ENCODE results near the gene ARHGEF39. TPM values are rescaled to one million over a fixed set of nuclear protein-coding genes. Genes with fewer than 3 reads are reported as not detected.
A peak's percentile ranks its signal among the peaks of the same experiment; 100 is the strongest.
"Not testable (repeated sequence)": the region's sequence is repeated elsewhere in the genome, so short reads cannot be mapped to it uniquely, and the experiment has no call there.

Gene ARHGEF39
- total RNA-seq, 1 donor from 2014 or later, result 5.5 TPM

DNA sequence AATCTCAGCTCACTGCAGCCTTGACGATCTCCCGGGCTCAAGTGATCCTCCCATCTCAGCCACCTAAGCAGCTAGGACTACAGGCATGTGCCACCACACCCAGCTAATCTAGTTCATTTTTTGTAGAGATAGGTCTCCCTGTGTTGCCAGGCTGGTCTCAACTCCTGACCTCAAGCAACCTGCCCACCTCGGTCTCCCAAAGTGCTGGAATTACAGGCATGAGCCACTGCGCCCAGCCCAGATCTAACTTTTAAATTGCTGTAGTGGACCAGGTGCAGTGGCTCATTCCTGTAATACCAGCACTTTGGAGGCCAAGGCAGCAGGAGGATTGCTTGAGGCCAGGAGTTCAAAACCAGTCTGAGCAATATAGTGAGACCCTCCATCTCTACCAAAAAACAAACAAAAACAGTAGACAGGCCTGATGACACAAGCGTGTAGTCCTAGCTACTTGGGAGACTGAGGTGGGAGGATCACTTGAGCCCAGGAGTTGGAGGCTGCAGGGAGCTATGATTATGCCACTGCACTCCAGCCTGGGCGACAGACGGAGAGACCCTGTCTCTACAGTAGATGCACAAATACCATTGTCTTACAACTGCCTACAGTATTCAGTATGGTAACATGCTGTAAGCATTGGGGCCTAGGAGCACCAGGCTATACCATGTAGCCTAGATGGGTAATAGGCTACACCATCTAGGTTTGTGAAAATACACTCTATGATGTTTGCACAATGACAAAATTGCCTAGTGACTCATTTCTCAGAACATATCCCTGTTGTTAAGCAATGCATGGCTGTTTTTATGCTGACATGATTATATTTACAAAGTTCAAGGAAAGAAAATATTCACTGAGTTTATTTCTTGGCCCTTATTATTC is 12.8 kb downstream of the ARHGEF39 start:
- DNase-seq (ENCODE audit: low spot score), result no peak

DNA sequence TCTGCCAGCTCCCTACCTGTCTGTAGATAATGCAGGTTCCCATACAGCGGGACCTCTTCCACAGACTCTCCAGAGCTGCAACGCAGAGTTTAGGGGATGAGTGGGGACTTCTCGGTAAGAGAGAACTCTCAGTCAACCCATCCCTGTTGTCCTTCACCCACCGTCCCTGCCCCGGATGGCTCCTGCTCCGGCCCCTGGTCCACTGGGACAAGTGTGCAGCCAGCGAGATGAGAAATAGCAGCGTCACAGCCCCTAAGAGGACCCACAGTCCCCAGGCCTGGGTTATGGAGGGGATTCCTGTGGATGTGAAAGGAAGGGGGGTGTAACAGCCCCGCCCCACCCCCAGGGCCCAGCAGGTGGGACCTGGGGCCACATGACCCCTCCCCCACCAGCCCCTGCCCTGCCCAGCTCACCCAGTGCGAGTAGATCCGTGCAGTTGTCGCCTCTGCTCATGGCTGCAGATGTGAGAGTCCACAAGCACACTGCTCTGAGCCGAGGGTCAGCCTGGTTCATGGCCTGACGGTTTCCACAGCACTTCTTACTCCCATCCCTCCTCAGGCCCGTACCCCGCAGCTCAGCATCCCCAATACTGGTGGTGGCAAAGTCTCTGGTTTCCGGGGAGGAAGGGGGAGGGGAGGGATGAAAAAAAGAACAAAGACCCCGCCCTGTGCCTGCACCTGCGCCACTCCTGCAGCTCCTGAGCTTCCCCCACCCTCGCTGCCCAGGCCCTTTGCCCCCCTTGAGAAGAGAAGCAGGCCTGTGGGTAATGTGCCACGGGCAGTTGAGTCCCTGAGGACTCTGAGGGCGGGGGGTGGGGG is 14.4 kb downstream of the ARHGEF39 start, which contains the start of gene SIT1:
Gene SIT1 (minus strand): TSS at position 591 of the 818 bp plus-strand sequence. CDS start 78 bp downstream, at position 513.
- DNase-seq (ENCODE audit: low spot score), result no peak

DNA sequence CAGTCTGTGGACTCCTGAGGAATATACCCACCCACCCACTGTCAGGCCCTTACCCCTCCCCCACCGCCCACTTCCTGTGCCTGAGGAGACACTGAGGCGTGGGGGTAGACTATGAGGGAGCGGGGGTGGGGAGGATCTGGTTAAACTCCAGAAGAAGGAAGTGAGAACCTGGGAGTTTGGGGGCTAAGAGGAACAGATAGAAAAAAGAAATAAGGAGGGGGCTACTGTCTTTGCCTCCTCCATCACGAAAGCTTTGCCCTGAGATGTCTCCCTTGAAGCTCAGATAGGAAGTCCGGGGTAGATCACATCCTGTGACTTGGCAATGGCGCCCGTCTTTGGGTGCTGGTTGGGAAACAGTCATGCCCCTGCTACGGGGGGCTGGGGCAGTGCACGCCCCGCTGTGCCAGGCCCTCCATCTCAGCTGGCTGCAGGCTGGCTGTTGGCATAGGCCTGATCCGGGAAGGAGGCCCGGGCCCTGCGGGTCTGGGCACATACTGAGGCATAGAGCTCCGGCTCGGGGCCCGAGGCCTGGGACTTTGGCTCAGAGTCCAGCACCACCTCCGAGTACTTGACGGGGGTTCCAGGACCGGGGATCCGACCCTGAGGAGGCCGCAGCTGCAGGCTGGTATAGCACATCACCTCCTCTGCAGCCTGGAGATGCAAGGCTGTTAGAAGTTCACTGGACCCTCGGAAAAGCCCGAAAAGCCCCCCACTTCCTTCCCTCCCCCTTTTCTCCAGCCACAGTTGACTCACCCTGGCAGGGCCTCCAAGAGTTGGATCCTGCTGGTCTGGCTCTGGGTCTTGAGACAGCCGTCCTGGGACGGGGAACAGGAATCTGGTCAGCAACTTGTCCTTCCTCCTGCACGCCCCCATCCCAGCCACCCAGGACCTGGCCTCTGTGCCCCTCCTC is 15.3 kb downstream of the ARHGEF39 start:
- DNase-seq (ENCODE audit: low spot score), result no peak

DNA sequence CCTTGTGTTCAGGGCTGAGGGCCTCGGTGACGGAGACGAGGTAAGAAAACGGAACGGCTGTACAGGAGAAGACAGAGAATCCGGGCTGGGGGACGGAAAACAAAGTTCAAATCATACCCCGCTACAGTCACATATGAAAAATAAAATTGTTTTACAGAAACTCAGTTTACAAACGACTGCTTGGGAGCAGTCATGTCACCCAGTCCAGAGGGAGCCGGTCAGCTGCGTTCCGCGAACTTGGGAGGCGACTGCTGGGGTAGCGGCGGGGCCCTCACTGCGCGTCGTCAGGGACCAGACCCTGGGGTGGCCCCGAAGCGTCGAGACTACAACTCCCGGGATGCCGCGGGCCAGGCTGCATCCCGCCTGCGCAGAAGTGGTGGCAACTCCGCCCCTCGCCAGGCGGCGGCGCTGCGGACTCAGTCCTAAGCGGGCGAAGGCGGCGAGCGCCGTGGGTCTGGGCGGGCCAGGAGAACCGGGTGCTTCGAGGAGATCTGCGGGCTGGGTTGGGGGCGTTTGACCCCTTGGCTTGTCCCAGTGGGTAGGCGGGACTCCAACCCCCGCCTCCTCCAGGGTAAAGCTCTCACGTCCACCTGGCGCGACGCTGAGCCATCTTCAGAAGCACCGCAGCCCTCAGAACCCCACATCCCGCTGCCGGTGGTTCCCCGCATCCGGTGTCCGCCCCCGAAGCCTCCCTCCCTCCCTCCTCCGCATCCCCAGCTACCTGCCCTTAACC is 18.3 kb downstream of the ARHGEF39 start:
- DNase-seq (ENCODE audit: low spot score), result peak; percentile 96

DNA sequence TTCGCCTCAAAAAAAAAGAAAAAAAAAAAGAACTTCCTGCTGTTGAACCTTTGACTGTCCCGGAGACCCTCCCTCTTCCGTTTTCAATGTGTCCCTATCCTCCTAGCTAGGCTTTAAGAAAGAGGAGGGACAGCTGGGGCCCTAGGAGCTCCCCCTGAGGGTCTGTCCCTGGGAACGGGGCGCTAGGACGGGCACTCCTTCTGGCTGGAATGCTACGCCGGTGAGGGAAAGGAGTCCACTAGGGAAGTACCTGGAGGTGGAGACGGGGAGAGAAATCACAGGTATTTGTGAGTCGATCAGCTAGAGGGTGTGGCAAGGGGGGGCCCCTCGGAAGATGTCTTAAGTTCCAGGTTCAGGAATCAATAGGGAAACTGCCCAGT is 18.9 kb downstream of the ARHGEF39 start:
- no peak for DNase-seq (ENCODE audit: low spot score)

DNA sequence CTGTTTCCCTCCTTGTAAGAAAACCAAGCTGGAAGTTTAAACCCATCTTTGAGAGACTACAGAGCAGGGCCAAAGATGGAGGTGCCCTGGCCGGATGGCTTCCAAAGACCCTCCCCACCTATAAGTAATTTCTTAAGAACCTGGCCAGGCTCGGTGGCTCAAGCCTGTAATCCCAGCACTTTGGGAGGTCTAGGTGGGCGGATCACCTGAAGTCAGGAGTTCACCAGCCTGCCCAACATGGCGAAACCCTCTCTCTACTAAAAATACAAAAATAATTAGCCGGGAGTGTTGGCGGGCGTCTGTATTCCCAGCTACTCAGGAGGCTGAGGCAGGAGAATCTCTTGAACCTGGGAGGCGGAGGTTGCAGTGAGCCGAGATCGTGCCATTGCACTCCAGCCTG is 19.3 kb downstream of the ARHGEF39 start:
- not testable (repeated sequence) for DNase-seq (ENCODE audit: low spot score)

DNA sequence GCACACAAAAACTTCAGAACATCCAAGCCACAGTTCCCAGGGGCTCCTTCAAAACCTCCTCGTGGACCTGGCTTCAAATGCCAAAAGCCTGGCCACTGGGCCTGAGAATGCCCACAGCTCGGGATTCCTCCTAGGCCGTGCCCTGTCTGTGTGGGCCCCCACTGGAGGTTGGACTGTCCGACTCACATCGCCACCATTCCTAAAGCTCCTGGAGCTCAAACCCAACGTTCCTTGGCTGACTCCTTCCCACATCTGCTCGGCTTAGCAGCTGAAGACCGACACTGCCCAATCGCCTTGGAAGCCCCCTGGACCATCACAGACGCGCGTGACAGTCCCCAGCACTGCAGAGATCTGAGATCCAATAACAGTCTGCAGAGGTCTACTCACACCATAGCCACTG is 21.9 kb downstream of the ARHGEF39 start:
- DNase-seq (ENCODE audit: low spot score), result no peak

DNA sequence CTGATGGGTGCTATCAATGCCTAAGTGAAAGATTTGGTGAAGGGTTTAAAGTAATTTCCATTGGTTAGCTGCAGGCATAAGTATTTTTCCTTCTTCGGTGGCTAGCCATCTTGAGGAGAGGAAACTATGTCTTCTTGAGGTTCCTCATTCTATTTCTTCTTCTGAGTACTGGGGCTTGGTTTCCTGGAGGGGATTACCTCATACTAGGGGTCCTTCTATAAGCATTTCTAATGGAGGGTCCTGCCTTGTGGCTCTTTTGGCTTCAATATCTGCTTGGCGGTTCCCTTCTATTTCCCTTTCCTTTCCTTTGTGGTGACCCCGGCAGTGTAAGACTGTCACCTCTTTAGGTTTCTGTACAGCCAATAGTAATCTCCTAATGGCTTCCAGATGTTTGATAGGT is 23.5 kb downstream of the ARHGEF39 start:
- not testable (repeated sequence) for DNase-seq (ENCODE audit: low spot score)

DNA sequence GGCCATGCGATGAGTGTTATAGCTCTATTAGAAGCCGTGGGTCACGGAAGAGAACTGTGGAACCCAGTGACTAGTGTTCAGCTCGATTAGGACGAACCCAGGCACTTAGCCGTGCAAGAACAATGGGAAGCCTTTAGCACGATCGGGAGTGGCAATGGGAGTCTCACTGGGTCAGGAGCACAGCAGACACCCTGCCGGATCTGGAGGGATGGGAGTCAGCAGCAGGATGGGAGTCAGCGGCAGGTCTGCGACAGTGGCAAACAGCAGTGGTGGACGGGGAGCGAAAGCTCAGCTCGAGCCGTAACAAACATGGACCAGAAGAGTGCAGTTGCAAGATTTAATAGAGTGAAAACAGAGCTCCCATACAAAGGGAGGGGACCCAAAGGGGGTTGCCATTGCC is 24.6 kb downstream of the ARHGEF39 start:
- DNase-seq (ENCODE audit: low spot score), result not testable (repeated sequence)

DNA sequence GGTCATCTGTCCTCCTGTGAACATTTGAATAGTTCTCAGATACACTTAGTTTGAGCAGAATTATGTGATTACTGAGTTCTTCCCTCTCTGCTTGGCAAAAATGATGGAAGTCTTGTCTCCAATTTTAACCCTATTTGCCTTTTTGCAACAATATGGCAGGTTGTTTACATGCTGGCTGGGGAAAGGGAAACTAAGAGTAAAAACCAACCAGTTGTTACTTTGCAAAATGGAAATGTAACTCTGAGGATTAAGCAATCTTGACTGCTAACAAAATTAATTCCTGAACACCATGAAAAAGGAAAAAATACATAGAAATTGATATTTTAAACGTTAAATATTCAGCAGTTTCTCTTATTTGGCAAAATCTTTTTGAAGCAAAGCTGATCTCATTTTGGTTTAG is 25.4 kb downstream of the ARHGEF39 start:
- no peak for DNase-seq (ENCODE audit: low spot score)

DNA sequence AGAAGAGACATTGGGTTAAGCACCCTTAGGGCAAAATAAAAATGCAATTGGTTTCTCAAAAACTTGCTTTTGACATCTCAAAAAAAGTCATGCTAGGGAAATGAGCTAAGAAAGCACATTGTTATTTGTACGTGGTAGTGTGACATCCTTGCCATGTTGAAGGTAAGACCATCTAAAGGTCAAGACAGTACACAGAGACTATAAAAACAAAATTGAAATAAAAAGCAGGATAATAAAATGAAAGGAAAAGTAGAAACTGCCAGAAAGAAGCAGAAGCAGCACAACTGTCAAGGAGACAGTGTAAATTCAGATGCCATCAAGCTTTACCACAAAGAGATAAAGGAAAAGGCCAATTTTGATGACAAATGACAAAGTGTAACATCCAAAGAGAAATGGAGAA is 25.8 kb downstream of the ARHGEF39 start:
- not testable (repeated sequence) for DNase-seq (ENCODE audit: low spot score)

DNA sequence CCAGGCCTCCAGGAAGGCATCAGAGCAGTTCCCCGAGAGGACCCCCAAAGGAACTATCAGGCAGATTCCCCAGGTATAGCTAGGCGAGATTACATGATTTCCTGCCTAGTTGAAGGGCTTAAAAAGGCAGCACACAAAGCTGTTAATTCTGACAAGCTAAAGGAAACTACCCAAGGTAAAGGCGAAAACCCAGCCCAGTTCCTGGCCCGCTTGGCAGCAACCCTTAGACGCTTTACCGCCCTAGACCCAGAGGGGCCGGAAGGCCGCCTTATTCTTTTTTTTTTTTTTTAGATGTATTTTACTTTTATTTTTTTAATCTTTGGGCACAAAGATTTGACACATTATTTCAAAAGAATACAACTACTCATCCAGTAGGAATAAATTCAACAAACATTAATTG is 26.2 kb downstream of the ARHGEF39 start:
- not testable (repeated sequence) for DNase-seq (ENCODE audit: low spot score)

DNA sequence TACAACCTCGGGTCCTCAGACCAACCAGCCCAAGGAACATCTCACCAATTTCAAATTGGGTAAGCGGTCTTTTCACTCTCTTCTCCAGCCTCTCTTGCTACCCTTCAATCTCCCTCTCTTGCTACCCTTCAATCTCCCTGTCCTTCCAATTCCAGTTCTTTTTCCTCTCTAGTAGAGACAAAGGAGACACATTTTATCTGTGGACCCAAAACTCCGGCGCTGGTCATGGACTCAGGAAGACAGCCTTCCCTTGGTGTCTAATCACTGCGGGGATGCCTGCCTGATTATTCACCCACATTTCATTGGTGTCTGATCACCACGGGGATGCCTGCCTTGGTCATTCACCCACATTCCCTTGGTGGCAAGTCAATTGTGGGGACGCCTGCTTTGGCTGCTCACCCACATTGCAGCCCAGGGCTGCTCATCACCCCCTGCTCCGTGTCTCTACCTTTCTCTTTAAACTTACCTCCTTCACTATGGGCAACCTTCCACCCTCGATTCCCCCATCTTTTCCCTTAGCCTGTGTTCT is 27.5 kb downstream of the ARHGEF39 start:
- not testable (repeated sequence) for DNase-seq (ENCODE audit: low spot score)

DNA sequence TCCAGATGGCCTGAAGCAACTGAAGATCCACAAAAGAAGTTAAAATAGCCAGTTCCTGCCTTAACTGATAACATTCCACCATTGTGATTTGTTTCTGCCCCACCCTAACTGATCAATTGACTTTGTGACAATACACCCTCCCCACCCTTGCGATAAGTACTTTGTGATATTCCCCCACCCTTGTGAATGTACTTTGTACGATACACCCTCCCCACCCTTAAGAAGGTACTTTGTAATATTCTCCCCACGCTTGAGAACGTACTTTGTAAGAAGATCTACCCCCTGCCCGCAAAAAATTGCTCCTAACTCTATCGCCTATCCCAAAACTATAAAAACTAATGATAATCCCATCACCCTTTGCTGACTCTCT is 28.1 kb downstream of the ARHGEF39 start:
- not testable (repeated sequence) for DNase-seq (ENCODE audit: low spot score)

DNA sequence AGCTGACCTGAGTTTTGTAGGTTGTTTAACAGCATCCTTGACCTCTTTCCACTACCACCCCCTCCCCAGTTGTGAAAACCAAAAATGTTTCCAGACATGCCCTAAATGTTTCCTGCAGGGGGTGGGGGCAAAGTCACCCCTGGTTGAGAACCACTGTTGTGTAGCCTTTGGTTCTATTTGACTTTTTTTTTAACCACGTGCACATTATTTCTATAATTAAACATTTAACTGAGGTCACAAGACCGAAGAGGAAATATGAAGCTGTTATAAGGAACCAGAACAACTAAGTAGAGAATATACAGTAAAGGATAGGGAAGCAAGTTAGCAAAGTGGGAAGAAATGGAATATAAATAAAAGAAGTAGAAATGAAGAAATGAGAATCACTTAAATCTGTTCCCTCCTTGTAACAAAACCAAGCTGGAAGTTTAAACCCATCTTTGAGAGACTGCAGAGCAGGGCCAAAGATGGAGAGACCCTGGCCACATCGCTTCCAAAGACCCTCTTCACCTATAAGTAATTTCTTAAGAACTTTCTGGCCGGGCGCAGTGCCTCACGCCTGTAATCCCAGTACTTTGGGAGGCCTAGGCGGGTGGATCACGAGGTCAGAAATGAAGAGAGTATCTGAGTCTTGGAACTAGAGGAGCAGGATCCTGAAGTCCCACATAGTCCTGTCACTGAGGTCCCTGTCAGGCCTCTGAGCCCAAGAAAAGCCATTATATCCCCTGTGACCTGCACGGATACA is 28.7 kb downstream of the ARHGEF39 start:
- DNase-seq (ENCODE audit: low spot score), result no peak

DNA sequence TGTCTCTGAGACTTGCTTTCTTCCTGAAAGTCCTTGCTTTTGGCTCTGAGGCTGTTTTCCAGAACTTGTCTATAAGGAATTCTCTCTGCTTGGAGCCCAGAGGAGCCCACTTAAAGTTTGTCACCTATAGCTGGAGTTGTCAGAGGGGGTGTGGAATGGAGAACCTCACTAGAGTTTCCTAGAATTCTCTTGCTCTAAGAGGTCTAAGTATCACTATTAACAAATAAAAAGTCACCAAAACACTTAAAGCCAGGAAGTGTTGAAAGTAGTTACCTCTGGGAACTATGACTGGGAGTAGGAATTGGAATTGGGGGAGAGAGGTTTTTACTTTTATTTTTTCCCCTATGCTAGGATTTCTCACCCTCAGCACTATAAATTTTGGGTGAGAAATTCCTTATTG is 29.3 kb downstream of the ARHGEF39 start:
- DNase-seq (ENCODE audit: low spot score), result no peak

DNA sequence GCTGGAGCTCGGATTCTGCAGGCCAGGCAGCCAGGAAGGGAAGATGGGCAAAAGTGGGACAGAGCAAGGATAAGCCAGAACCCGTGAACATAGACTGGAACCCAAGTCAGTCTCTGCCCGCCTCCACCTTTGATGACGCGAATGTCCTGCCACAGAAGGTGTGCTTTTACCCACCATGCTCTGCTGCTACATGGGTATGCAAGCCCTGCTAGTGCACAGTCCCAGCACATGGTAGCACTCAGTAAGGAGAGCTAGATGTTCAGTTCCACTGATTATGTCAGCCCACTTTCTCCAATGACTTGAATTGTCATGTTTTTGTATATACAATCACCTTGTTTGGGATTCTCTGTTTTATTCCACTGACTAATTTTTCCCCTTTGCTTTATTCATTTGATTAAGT is 35.4 kb downstream of the ARHGEF39 start:
- DNase-seq (ENCODE audit: low spot score), result no peak

DNA sequence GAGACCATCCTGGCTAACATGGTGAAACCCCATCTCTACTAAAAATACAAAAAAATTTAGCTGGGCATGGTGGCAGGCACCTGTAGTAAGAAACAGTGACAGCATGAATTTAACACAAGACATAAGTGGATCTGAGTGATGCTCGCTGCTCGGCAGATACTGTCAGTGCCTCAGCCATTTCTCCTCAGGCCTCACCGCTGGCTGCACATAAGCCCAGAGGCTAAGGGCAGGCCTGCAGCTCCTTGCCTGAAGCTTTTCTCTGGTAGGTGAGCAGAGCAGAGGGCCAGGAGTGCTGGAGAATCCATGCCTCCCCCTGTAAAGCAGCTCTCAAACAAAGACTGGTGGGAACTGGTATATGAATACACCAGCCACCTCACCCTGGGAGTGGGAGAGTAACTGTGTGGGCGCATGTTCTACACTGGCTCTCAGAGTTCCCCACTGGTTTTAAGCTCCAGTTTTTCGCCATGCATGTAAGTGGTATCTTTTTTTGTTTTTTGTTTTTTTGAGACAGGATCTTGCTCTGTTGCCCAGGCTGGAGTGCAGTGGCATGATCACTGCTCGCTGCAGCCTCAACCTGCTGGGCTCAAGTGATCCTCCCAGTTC is 36.5 kb downstream of the ARHGEF39 start:
- DNase-seq (ENCODE audit: low spot score), result no peak

DNA sequence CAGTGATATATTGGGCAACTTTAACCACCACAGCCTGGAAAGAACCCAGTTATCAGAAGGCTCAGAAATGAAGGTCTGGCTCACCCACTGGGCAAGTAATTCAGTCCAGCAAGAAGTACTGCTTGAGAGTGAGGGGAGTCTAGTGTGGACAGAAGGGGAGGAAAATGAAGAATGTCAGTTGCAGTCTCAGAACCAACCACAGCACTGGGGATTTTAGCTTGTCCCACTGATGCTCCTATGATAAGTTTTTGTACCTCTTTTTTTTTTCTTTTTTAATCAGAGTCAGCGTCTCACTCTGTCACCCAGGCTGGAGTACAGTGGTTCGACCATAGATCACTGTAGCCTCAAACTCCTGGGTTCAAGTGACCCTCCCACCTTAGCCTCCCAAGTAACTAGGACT is 37.4 kb downstream of the ARHGEF39 start:
- no peak for DNase-seq (ENCODE audit: low spot score)

DNA sequence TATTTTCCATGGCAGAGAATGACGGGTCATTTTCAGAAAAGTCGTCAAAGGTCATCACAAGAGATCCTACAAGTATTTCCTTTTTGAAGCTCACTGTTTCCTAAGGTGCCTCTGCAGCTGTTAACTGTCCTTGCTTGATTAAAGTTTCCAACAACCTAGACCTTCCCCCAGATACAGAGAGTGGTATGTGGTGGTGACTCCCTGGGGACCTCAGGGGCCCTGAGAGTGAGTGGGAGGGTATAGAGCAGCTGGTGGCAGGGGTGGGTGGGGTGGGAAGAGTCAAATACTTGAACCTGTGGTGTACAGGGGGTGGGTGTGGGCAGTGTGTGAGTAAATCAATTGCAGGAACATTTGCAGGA is 45.2 kb downstream of the ARHGEF39 start:
- DNase-seq (ENCODE audit: low spot score), result no peak

Measured in umbilical cord (tissue), 2 donors.